Medulla oblongata (tissue), 1 donor: ENCODE data around the gene PRICKLE1.

Experiments
- DNase-seq: peaks from one replicate; pipeline ENCODE4 v3.0.0-alpha.2; 2015; ENCODE audit errors: extremely low spot score

Gene PRICKLE1

DNA sequence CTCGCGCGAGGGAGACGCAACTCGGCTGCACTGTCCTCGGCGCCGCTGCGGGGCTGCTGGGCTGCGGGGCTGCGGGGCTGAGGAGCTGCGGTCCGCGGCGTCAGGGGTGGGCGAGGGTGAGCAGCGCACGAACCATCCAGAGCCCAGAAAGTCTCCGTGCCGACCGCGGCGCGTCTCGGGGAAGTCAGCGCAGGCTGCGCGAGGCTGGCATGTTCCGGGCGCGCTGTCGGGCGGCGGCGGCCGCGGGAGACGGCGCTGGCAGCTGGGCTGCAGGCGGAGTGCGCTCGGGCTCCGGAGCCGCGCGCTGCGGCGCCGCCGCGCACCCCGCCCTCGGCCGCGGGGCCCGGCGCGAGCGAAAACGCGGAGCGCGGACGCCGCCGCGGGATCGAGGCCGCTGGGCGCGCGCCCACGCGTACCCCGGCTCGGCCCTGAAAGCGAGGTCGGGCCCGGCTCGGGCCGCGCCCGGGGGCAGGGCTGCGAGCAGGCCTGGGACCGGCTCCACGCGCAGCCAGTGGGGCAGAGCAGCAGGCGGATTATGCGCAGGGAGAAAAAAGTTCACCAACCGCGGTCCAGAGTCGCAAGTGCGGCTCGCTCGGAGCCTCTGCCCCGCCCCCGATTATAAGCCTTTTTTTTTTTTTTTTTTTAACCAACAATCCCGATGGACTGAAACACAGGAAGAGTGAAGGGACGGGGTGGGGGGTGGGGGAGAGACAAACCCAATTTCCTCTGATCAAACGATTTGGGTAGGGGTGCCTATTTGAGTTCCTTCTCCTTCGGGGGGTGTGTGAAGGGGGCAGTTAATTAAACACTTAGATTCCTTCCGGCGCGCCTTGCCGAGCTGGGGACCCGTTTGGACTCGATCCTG is at the start of gene PRICKLE1:
TSS of gene PRICKLE1 (minus strand) at position 282 of the 865 bp plus-strand sequence. CDS start 117,230 bp downstream, outside the sequence.
- DNase-seq = peak; percentile 10

DNA sequence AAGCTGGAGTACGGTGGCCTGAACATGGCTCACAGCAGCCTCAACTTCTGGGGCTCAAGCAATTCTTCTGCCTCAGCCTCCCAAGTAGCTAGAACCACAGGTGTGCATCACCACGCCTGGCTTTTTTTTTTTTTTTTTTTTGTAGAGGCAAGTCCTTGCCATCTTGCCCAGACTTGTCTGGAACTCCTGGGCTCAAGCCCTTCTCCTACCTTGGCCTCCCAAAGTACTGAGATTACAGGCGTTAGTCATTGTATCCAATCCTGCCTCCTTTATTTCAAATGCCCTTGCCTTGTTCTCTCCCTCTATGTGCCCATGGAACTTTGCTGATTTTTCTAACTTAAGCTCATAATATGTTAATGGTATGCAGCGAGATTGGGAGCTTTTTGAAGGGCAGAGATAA is 49.2 kb upstream of the PRICKLE1 start:
- DNase-seq = no peak

DNA sequence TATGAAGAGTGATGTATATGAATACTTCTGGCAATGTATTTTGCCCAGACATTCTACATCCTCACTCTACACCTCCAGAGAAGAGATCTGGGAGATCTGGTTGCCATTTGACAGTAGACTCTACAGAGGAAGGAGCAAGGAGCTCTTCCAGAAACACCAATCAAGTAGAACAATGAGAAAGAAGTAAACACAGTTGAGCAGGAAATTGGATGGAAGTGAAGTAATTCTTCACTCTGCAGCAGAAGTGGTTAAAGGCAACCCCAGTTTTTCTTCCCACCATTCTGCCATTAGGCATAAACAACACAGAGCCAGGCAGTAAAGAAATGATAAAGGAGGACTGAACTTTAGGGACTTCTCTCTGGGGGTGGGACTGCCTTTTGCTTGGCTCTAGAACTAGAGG is 48.5 kb upstream of the PRICKLE1 start:
- DNase-seq = no peak

DNA sequence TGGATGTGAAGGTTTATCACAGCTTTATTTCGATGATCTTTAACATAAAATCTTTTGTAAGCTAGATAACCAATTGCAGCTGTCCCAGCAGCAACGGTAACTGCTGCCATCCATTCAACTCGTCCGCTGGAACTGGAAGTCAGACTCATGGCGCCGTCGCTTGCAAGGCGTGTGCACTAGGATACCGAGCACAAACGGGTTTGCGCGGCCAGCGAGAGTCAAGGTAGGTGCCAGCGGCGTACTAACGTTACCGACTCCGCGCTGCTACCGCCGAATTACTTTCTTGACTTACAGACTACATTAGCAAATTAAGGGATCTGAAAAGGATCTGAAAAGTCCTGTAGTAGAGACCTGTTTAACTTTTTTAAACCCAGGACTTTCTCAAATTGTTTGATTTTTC is 47.4 kb upstream of the PRICKLE1 start:
- DNase-seq = no peak

DNA sequence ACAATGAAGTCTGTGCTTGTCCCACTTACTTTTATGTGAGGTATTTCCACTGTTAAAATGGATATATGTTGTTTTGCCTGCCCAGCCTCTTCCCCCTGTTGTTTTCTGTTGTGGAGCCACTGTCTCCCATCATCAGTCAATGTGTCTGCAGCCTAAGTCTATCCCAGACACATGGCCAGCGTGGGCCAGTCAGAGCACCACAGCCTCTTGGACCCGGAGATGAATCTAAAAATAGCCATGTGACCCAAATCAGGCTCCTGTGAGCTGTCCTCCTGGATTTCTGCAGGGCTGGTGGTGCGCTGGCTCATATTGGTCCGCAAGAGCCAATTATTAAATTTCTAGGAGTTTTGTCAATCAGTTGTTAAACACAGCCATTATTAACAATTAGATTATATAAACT is 44.0 kb upstream of the PRICKLE1 start:
- DNase-seq = no peak

DNA sequence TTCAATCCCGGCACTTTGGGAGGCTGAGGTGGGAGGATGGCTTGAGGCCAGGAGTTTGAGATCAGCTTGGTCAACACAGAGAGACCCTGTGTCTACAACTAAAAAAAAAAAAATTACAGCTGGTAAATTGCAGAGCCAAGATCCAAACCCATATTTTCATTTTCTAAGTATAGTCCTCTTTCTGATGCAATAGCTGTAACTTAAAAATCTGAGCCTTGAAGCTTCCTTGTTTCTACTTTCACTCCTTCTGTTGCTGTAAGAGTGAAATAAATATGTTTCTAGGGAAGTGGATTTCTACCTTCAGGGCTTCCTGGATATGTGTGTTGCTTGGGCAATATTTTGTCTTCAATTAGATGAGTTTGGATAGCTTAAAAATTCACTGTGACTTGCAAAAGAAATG is 42.0 kb upstream of the PRICKLE1 start:
- DNase-seq = peak; percentile 34

DNA sequence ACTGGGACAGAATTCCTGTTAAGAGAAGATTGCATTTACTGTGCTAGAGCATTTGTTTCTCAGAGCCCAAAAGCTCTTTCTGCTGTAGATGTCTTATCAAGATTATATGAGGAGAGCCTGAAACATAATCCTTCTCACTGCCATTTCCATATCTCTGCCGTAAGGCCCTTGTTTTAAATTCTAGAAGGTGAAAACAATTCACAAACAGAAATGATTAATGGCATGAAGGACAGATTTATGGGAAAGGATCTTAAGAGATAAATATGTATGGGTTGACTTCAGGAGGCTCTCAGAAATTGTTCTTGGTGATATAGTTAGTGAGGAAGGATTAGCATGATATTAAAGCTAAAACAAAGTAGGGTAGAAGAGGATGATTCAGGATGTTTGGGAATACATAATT is 40.8 kb upstream of the PRICKLE1 start:
- no peak for DNase-seq

DNA sequence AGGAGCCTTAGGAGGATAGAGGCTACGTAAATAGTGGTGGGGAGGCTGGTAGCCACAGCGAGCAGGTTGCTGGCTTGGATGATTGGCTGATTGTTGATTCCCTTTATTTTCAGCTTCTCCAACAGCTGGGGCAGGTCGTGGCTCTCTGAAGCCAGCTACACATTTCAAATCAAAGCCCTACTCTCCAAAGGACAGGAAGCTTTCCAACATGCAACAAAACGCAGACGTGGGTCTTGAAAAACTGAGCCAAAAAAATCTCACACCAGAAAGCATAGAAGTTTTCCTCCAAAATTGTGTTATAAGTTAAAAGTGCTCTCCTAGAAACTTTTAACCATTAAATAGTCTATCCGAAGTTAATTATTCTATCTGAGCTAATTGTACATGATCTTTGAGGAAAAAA is 37.6 kb upstream of the PRICKLE1 start:
- no peak for DNase-seq

DNA sequence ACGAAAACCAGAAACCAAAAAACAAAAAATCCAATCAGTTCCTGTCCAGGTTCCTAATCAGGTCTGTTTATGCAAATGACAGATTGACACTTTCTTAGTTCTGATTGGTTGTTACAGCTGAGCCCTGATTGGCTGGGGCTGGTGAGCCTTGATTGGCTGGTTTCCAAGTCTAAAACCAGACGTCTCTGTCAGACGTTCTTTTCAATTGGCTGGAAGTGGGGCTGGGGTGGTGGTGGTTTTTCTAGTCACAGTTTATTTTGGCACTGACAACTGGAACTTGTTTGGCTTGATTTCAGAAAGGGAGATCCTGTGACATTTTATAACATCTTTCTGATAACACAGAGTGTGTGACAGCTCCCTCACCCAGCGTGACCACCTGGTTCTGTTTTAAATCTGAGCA is 36.1 kb upstream of the PRICKLE1 start:
- no peak for DNase-seq

DNA sequence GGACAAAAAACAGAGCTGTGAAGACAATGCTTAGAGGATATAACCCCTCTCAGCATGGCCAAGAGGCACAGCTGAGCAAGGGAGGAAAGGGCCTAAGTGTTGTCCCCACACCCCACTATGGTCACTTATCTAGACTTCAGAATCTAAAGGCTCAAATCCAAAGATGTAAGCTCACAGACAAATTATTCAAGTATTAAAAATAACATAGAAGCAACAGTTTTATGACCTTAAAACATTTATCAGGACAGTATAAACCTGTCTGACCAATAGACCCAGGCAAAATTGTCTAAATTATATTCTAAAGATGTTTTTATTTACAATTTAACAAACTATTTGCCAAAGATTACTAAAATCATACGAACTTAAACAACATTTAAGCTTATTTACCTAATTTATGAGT is 28.1 kb upstream of the PRICKLE1 start:
- no peak for DNase-seq

DNA sequence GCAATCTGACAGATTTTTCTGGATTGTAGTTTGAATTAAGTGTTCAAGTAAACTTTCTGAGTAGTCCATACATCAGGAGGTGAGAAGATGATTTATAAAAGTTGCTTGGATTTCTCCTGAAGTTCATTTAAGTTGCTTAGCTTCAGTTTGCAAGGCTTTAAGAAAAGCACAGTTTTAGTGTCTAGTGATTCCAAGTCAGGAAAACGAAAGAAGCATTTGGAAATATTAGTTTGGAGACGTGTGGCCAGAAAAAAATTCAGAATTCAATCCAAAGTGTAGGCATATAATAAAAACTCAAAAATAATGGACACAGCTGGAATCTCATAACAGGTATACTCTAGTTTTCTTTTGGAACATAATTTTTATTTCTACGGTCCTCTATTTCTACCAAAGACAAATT is 25.5 kb upstream of the PRICKLE1 start:
- no peak for DNase-seq

DNA sequence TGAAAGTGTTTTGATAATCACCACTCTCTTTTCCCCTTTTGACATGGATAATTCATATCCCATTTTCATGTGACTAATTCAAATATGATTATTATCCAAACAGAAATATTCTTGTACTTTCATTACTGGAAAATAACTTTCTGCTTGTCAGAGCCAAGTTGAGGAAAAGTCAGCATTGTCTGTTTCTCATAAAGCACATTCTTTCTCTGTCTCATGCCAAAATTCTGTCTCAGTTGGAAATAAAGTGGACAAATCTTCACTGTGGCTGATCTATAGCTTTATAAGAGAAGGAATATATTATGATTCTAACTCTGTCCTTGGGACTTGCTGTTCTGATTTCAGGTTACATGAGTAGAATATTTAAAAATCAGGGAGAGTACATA is 22.7 kb upstream of the PRICKLE1 start:
- DNase-seq = no peak

DNA sequence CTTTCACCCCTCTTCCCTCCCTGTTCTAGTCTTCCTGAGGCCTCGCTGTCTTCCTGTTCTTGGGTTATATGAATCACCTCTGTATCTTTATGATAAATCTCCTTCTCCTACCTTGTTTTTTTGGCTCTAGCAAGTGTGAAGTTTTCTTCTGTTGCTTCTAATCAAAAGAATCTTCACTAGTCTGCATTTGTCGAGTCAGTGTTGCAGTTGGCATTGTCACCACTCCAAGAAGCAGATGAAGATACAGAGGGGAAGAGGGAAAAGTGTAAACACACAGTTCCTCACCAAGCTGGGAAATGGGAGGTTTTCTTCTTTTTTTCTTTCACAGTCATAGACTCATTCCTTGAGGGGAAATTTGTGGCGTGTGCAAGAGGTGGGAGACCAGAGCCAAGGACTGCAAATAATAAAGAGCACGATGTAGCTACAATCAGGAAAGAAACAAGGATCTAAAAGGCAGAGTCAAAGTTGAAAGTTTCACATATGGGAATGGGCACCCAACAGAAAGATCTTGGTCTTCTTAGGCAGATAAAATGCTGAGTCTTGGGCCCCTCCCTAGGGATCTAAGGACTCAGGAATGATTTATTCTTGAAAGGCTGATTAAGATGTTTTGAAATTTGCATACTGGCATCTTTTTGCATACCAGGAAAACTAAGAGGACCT is 22.2 kb upstream of the PRICKLE1 start:
- no peak for DNase-seq

DNA sequence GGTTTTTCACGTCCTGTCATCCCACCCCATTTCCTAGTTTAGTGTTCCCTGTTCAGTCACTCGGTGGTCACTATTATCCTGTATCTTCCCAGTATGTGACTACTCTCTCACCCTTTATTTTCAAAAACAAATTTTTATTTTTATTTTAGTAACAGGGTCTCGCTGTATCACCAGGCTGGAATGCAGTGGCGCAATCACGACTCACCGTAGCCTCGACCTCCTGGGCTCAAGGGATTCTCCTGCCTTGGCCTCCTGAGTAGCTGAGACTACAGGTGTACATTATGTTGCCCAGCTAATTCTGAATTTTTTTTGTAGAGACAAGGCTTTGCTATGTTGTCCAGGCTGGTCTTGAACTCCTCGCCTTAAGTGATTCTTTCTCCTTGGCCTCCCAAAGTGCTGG is 20.1 kb upstream of the PRICKLE1 start:
- no peak for DNase-seq

DNA sequence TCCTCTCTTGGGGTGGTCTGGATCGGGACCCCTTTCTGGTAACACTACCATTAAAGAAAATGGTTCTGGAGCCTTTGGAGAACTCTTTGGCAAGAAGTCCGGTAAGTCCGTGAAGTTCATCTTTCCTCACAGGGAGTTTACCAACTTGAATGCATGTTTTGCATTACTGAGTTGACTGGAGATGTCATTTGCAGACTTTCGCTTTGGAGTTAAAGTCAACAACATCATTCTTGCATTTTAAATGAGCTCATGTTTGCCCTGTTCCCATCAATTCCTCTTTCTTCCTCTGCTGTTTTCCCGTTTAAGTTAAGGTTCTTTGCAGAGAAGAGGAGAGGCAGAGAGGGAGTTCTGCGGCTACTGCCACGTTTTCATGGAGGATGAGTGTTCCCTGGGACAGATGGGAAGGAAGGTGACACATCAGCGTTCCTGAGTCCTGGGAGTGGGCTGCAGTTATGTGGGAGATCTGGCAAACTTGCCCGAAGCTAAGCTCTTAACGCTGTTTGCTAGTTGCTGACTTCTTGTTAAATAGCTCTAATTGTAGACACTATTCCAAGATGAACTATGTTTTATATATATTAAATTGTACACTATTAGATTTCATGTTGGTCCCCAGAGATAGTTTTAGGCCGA is 18.8 kb upstream of the PRICKLE1 start:
- no peak for DNase-seq

DNA sequence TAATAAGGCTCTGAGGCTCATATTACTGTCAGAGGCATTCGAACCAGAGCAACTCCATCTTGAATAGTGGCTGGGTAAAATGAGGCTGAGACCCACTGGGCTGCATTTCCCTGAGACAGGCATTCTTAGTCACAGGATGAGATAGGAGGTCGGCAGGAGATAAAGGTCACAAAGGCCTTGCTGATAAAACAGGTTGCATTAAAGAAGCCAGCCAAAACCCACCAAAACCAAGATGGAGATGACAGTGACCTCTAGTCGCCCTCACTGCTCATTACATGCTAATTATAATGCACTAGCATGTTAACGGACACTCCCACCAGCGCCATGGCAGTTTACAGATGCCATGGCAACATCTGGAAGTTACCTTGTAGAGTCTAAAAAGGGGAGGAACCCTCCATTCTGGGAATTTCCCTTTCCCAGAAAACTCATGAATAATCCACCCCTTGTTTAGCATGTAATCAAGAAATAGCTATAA is 18.1 kb upstream of the PRICKLE1 start:
- no peak for DNase-seq

DNA sequence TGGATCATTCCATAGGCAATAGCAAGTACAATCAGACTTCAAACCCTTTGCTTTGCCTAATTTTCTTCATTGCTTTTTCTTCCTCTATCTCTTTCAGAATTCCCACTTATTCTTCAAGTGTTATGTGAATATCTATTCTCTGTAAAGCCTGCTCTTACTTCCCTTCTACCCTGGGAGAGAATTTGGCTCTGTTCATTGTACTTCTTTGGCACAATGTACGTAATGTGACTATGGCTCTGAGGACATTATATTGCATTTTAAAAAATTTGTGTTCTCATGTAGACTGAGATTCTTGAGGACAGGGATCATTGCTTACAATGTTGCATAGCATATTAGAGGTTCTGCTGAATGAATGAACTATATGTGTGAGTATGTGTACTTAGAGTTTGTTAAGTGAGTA is 16.9 kb upstream of the PRICKLE1 start:
- DNase-seq = no peak

DNA sequence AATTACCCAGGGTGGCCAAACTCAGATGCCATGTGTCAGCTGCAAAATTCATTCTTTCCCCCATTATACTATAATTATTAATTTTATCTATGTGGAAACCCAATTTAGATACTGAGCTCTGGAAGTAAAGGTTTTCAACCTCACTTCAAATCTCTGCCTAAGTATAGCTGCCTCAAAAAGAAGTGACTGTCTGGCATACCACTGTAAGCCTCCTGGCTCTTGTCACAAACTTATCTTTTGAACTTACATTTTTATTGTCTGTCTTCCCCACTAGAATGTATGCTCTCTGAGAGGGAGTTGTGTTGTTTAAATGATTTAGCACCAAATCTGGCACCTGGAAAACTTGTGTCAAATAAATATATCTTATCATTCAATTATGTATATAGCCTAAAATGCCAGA is 16.1 kb upstream of the PRICKLE1 start:
- no peak for DNase-seq

DNA sequence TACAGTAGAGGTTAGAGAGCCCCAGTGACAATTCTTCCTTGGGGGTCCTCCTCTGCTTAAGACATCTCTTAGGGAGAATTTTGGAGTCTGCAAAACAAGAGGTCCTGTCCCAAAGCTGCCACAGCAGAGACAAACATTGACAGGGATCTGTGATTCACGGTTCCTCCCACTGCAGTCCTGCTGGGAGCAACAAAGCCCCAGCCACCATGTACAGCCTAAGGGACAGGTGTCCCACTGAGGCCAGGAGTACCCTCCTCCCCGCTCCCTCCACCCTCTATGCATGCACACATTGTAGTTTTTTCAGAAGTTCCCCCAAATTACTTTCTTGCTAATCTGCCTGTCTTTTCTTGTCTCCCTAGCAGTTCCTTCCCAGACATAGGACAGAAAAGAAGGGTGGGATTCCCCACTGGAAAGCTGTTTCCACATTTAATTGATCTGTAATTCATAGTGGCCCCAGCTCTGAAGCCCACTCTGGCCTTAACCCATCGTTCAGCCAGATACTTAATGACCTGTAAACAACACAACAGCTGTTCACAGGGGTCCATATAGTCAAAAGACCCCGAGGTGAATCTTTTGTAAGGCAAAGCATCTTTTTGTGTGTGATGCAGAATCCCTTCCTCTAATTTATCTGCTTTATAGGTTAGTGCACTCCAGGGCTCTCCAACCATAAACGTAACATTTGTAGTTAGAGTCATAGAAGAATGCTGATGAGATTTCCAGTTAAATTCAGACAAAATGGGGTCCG is 13.9 kb upstream of the PRICKLE1 start:
- no peak for DNase-seq

DNA sequence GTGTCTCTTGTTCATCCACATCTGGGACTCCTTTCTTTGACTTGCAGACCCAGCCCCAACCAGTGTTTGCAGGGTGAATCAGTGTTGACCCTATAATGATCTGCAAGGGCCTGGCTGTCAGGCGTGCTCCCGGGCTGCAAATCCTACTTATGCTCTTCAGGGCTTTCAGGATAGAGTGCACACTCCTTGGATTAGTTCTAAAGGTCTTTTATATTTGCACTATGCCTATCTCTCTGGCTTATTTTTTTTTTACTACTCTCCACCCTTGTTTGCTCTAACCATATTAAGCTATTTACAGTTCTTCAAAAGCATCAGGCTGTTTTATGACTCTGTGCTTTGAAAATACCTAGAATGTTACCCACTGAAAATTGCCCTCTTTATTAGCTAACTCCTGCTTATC is 4.3 kb upstream of the PRICKLE1 start:
- no peak for DNase-seq

DNA sequence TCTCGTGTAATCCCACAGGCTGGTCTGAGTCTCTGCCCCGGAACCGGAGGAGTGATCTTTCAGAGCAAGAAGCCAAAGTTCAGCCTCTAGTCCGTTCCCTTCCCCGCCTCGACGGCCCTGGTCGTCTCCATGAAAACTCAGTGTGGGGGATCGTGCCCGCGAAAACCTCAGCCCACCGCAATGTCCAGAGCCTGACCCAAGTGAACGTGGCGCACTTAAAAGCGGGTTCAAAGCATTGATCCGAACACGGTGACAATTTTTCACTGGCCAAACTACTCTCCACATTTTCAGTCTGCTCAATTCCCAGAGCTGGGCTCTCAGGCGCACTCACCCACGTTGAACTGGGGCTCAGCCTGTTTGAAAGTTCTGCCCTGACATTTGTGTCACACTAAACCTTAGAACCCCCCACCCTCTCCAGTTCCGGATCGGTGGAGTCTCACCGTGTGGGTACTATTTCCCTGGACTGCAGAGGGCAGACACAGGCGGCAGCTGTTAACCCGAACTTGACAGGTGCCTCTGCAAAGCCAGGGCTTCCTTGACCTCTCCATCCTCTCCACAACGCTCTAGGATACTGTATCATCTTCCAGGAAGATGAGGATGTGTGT is 886 bp upstream of the PRICKLE1 start:
- DNase-seq = peak; percentile 21
